ENCODE measurements around the gene NISCH. TPM values are rescaled to one million over a fixed set of nuclear protein-coding genes. Genes with fewer than 3 reads are reported as not detected.

The NISCH gene
- total RNA-seq, 1 experiment from 2014 or later, result 72.8 TPM

- Histone ChIP-seq H3K4me2 (ENCODE audit: low read length) (peak overlapping the region; percentile 92), H2AFZ (ENCODE audit: low read depth, low read length, poor library complexity, severe bottlenecking) (no peak overlapping the region), H3K79me2 (ENCODE audit: insufficient read depth, low read length) (peaks cover 34% of the 10 kb centered on the region), H3K9ac (ENCODE audit: low read length) (peak overlapping the region; percentile 91), H4K20me1 (ENCODE audit: insufficient read depth) (no peaks in the 10 kb centered on the region), H3K36me3 (ENCODE audit: control insufficient read depth in 1 of 2, insufficient read depth in 2 of 2, low read length in 2 of 2) (peaks cover 10 to 11% of the 10 kb centered on the region in 2 experiments), H3K4me3 (replicated peaks in 1 of 2; ENCODE audit: low read depth in 1 of 2, low read length in 2 of 2) (peak overlapping the region; percentile 72 to 79), H3K27me3 (ENCODE audit: insufficient read depth, low read length) (no peaks in the 10 kb centered on the region), H3K27ac (ENCODE audit: low read depth, low read length) (peak overlapping the region; percentile 91; the same call in 1 of the 2 replicates), H3K9me2 (ENCODE audit: insufficient read depth) (no peaks in the 10 kb centered on the region), H3K9me3 (ENCODE audit: control insufficient read depth in 1 of 2, insufficient read depth in 1 of 2, low read depth in 1 of 2, low read length in 2 of 2) (no peaks in the 10 kb centered on the region), H3K4me1 (ENCODE audit: control insufficient read depth in 1 of 2, insufficient read depth in 2 of 2, low read length in 2 of 2) (peaks cover 11 to 33% of the 10 kb centered on the region in 2 experiments; a peak in 3 of 4 replicates)
- TF ChIP-seq RAD21 (IDR thresholded peaks at IDR 0.05; ENCODE audit: low read depth), result no peak
- TF ChIP-seq EGR1 (IDR thresholded peaks at IDR 0.05; ENCODE audit: low read depth), result no peak
- no peak for TF ChIP-seq POLR2A (IDR thresholded peaks at IDR 0.05; ENCODE audit: borderline replicate concordance, extremely low read depth, insufficient read depth, insufficient read length)
- no peak for TF ChIP-seq YY1 (IDR thresholded peaks at IDR 0.05; ENCODE audit: extremely low read depth, insufficient replicate concordance, low read depth, low read length)
- no peak for TF ChIP-seq JUND (IDR thresholded peaks at IDR 0.05)
- TF ChIP-seq SIN3A (IDR thresholded peaks at IDR 0.05; ENCODE audit: low read depth), result no peak
- no peak for TF ChIP-seq CBX3 (IDR thresholded peaks at IDR 0.05; ENCODE audit: low read depth)
- TF ChIP-seq TCF7L2 (IDR thresholded peaks at IDR 0.05; ENCODE audit: borderline replicate concordance, extremely low read depth, insufficient read depth, insufficient read length), result no peak
- no peak for TF ChIP-seq CEBPB (IDR thresholded peaks at IDR 0.05; ENCODE audit: low read depth)
- TF ChIP-seq POLR2AphosphoS5 (IDR thresholded peaks at IDR 0.05; ENCODE audit: low read depth, low read length), result no peak
- TF ChIP-seq ELF1 (IDR thresholded peaks at IDR 0.05; ENCODE audit: borderline replicate concordance, low read depth), result no peak
- TF ChIP-seq, protein P1, sequence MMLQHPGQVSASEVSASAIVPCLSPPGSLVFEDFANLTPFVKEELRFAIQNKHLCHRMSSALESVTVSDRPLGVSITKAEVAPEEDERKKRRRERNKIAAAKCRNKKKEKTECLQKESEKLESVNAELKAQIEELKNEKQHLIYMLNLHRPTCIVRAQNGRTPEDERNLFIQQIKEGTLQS (IDR thresholded peaks at IDR 0.05), result no peak
- TF ChIP-seq SP1 (IDR thresholded peaks at IDR 0.05; ENCODE audit: low read depth), result no peak
- TF ChIP-seq FOSL1 (IDR thresholded peaks at IDR 0.05; ENCODE audit: low read depth), result no peak
- no peak for TF ChIP-seq REST (IDR thresholded peaks at IDR 0.05; ENCODE audit: low read depth)
- BruUV-seq (replicated peaks), result TSS peak; percentile 50
- RAD21 ChIA-PET (ENCODE audit: low non-redundant PET in 1 of 2, low total read pairs in 2 of 2, uncharacterized antibody in 2 of 2, unreplicated experiment in 2 of 2), result no interaction called here
- POLR2A ChIA-PET, result no interaction called here
- DNase-seq (ENCODE audit: low read depth, low spot score) (no peak), ATAC-seq (no peak)
- CTCF ChIA-PET, result no interaction called here
- intact Hi-C loops (cut with micrococcal nuclease), result no loop called here
Measured at GRCh38 chr3:52531860-52532516, 76.6 kb downstream of the NISCH start.

Data from HCT116 (cell line).